ENCODE measurements around the gene SLC16A7.
"Not testable (repeated sequence)": the region's sequence is repeated elsewhere in the genome, so short reads cannot be mapped to it uniquely, and the experiment has no call there.

SLC16A7 gene

DNA sequence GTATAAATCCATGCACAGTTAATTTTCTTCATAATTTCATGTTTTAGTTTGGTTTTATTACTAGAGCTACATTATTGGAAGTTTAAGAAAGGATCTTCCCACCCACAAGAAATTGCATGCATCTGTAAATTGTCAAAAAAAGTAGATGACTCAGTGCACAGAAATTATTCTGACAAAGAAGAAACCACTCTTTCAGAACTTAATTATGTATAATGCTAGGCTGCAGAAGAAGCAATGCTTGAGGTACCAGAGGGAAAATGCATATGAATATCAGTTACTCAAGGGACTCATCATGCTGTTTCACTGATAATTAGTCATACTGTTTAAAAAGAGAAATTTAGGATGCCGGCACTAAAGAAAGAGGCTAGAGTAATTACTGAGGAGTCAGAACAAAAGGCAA lies 147.0 kb downstream of the SLC16A7 start:
- no peak for DNase-seq

DNA sequence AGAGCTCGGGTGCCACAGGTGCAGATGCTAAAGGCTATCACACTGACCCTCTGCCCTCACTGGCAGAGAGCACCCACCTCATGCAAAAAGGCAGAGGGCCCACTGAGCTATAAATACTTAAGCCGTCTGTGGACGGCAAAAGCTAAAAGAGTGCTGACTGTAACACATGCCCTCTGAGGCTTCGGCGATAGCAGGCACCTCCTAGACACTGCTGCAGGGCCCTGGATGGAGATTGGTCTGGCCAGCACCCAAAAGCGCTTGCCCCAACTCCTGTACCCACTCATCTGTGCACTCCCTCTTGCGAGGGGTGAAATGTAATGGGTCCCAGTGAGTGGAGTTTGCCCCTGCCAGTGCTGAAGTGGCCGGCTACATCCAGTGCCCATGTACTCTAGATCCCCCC lies 148.7 kb downstream of the SLC16A7 start:
- no peak for DNase-seq

DNA sequence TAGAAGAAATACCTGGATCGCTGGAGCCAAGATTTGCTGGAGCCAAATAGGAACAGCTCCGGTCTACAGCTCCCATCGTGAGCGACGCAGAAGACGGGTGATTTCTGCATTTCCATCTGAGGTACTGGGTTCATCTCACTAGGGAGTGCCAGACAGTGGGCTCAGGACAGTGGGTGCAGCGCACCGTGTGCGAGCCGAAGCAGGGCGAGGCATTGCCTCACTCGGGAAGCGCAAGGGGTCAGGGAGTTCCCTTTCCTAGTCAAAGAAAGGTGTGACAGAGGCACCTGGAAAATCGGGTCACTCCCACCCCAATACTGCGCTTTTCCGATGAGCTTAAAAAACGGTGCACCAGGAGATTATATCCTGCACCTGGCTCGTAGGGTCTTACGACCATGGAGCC lies 155.3 kb downstream of the SLC16A7 start:
- DNase-seq = not testable (repeated sequence)

DNA sequence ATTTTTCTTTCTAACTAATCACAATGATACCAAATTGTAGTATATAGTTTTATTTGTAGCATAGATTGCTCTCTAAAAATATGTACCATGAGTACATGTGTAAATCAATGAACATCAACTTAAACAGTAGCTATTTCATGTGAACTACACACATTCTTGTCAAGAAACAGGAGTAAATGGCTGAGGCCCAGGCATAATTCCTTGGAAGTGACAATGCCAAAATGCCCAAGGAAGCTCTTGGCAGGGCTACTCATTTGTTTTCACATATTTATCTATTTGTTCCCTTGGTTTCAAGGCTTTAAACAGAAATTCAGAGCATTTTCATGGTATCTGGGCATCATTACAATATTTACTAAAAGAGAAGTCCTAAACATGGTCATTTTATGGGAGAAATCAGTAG lies 165.7 kb downstream of the SLC16A7 start:
- no peak for DNase-seq

DNA sequence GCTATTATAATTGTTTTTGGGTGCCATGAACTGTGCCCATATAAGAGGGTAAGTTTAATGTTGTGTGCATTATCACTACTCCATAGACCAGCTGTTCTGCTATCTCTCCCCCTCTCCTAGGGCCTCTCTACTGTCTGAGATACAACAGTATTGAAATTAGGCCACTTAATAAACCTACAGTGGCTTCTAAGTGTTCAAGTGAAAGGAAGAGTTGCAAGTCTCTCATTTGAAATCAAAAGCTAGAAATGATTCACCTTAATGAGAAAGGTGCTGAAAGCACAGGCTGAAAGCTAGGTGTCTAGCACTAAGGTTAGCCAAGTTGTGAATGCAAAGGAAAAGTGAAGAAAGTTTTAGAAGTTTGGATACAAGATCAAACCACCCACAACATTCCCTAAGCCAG lies 168.0 kb downstream of the SLC16A7 start:
- DNase-seq = no peak

DNA sequence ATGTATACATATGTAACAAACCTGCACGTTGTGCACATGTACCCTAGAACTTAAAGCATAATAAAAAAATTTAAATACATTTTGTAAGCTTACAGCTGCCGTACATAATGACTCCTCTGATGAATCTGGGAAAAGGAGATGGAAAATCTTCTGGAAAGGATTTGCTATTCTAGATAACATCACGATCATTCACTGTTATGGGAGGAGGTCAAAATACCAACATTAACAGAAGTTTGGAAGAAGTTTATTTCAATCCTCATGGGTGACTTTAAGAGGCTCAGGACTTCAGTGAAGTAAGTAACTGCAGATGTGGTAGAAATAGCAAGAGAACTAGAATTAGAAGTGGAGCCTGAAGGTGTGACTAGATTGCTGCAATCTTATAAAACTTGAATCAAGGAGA lies 172.2 kb downstream of the SLC16A7 start:
- no peak for DNase-seq

DNA sequence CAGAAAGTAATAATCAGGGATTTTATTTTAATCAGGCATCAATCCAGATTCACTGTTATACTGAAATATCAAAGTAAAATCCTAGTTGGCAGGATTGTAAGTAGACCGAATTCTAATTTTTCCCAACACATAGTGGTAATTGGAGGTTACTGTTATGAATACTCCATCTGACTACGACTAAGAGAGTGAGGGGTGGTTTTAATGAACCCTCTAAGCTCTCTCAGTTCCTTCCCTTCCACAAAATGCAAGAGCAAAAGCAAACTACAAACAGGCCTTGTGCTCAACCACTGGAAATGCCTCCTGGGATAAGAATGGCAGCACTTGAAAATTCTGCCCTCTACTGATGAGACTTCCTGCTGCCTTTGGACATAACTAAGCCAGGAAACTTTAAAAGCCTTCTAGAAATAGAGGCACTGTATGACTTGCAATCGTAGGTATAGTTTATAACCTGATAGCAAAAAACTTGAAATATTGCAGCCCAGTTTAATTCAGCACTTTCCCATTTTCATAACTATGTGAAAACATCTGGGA lies 184.8 kb downstream of the SLC16A7 start:
- no peak for DNase-seq

DNA sequence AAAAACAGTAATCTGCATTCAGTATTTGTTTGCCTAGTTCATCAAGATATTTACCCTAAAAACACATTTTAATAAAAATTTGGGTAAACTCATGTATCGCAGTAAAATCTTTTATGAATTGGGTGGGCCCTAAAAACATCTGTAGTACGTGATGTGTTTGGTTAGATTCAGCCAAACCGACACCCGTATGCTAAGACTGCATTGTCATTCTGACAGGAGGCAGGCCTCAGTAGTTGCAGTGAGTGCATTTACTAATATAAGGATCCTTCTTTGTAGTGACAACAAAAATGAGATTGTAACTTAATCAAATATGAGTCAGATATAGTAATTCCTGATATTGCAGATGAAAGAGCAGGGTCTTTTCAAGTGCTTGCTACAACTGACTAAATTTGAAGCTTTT lies 191.8 kb downstream of the SLC16A7 start:
- DNase-seq = no peak

DNA sequence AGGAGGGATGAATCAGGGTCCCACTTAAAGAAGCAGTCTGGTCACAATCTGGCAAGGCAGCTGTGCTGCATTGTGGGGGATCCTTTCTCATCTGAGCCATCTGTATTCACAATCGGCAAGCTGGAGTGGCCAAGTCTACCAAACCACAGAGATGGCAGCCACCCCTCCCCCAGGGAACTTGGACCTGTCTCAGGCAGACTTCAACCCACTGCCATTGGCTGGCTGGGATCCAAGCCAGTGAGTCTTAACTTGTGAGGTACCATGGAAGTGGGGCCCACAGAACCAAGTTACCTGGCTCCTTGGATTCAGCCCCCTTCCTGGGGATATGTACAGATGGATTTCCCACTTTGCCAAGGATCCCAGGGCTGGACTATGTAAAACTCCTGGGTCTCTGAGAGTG lies 196.8 kb downstream of the SLC16A7 start:
- no peak for DNase-seq

DNA sequence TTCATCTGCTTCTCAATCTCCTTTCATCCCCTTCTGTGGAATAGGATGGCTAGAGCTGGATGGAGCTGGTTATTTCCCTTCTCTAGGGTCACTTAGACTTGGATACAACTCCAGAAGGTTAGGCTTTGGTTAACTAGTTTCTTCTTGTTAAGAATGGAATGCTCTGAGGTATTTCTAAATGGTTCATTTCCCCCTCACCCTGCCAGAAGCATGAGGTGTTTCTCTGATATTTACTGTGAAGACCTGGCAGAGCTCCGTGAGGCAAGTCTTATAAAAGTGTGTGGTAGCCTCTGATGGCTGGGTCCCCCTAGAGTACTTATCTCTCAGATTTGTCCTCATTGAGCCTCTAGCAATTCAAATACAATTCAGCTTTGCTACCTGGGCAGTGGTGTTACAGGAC lies 207.9 kb downstream of the SLC16A7 start:
- no peak for DNase-seq

DNA sequence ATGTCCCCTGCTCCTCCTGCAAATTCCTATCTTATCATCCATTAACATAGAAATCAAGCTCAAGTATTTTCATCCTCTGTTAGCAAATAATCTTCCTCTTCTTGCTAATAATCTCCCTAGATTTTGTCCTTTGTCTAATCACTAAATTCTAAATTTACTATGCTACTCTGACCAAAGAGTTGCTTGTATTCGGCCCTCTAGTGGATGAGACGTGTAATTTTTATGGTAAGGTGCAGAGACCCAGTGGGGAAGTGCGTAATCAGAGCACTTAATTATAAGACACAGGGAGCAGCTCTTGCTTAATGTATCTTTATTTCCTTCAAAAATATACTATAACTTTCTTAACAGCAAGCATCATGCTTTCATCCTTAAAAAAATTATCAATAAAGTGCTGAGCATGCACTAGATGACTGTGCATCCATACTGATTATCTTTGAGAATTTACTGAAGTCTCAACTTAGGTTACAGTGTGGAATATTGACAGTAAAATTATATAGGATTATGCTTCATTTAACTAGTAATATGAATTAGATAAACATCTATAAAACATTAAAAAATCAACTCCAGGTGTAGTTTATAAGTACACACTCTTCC lies 212.6 kb downstream of the SLC16A7 start:
- DNase-seq = no peak

DNA sequence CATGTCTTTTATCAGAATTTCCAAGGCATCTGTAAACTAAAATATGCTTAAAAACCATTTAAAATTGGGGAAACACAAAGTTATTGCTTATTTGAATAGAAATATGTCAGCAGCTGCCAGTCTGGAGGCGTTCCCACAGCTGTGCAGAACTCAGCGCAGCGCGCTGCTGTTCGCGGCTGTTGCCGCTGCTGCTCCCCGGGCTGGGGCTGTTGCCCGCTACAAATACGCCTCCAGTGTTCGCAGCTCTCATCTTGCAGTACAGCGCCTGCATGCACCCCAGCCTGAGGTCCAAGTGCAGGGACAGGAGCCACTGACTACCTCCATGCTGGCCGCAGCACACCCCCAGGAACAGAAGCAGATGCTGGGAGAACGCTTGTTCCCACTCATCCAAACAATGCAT lies 216.2 kb downstream of the SLC16A7 start:
- no peak for DNase-seq

DNA sequence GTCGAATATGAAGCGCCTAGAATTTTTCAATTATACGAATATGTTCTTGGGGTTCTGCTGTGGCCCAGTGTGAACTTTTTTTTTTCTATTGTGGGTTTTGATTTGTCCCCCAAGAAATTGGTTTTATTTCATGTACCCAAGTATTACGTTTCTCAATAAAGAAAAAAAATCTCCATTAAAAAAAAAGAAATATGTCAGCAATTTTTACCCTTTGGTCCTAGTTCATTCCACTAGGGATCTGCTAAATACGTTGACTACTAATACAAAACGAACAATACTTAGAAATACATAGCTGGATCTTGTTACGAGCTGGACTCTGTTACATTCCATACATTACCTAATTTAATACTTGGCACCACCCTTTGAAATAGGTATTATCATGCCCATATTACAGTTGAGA lies 216.9 kb downstream of the SLC16A7 start:
- DNase-seq = no peak

DNA sequence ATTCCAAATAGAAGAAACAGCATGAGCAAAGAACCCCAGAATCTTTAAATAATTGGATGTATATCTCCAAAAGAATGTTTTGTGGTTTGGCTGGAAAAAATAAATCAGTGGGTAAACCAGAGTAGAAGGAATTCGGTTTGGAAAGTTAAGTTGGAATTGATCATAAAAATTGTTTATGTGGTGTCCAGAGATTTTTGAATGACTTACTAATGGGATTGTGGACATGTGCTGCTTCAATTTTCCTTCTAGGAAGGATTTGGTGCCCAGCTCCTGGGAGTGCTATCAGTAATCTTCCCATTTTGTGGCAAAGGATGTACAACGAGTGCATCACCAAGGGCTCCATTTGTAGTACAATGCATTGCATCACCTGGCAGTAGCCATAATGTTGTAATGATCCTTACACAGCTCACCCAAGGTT lies 224.8 kb downstream of the SLC16A7 start:
- no peak for DNase-seq

DNA sequence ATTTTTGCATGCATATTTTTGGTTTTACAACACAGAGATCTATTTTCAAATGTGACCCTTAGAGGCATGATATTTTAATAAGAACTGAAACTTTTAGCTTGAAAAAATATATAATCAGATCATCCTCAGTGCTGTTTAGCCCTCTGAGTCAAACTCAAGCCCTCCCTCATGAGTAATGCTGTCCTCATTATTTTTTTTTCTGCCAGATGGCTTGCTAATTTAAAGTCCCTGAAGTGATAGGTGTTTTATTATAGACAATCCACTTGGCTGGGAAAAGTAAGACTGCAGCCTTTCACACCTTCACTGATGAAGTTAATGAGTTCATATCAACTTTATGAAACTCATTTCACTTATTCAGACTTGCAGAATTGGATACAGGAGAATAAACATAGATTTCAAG lies 227.7 kb downstream of the SLC16A7 start:
- DNase-seq = no peak

DNA sequence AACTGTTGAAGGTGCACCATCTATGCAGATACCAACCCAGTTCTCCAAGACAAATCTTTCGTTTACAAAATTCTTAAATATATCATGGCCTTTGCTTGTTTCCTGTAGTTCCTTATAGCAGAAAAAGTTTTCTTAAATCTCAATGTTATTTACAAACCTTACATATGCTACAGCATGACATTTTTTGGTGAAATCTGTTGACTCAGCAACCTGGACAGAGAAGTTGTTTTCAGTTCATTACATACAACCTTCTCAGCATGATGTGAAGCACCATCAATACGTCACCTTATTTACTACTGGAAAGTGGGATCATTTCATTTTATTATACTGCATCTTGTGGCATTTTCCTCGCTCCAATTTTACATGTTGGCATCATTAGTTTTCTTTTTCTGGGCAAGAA lies 231.9 kb downstream of the SLC16A7 start:
- DNase-seq = no peak

DNA sequence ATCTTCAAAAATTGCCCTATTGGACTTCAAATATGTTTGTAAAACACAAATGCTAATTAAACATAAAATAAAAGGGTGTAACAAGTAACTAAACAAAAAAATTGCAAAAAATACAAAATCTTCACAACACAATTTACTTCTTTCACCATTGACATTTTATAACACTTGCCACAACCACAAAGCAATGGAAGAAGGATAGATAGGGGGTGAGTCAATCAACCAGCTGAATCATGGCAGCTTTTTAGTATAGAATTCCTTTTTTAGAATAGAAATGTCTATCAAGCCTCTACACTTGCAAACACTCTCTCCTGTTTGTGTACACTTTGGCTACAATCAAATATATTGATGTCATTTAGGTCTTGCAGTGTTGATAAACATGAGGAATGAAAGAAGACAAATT lies 232.7 kb downstream of the SLC16A7 start:
- no peak for DNase-seq

DNA sequence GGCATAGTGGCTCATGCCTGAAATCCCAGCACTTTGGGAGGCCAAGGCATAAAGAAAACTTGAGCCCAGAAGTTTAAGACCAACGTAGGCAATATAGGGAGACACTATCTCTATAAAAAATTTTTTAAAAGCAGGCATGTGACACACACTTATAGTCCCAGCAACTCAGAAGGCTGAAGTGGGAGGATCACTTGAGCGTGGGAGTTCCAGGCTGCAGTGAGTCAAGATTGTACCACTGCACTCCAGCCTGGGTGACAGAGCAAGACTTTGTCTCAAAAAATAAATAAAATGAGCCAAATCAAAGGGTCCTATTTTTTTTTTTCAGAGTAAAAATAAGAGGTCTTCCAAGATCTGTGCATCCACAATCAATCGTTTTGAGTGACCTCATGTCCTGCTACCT lies 237.6 kb downstream of the SLC16A7 start:
- no peak for DNase-seq

DNA sequence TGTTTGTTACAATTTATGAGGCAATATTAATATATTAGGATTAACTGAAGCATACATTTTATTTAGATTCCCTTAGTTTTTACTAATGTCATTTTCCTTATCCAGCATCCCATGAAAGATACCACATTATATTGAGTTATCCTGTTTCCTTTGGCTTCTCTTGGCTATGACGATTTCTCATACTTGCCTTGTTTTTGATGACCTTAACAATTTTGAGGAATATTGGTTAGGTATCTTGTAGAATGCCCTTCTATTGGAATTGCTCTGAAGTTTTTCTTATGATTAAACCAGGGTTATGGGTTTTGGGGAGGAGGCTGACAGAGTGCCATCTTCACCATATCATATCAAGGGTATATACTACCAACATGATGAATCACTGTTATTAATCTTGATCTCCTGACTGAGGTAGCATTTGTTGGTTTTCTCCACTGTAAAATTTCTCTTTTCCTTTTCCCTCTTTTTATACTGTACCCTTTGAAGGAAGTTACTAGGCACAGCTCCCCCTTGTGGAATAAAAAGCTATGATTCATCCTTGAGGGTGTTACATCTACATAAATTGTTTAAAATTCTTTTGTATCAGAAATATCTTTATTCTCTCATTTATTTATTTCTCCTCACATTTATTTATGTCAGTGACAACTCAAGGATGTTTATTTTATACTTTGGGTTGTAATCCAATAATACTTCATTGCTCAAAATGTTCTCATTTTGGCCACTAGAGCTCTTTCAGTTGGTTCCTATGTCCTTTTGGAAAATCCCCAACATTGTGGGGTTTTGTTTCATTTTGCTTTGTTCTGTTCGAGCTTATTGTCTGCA lies 239.0 kb downstream of the SLC16A7 start:
- DNase-seq = no peak
